CD4-positive, alpha-beta T cell (primary cell): ENCODE measurements around the gene CDC45. TPM values are rescaled to one million over a fixed set of nuclear protein-coding genes. Genes with fewer than 3 reads are reported as not detected.

Experiments
- ATAC-seq: fragments of 200-7000 bp; cut with Tn5 transposase; one replicate; pipeline ENCODE4 v1.10.0; 2022; ENCODE audit warnings: mild to moderate bottlenecking; ENCODE audit not compliant: poor library complexity
- CTCF ChIA-PET: fragments of 350-600 bp; sonication (Branson Sonifier 250); formaldehyde crosslinking; loops from one replicate; lab custom pipeline; 2021; ENCODE audit warnings: antibody characterized with exemption, inconsistent platforms; lab: Charles Lee
- POLR2A ChIA-PET: fragments of 350-600 bp; sonication (Branson Sonifier 250); formaldehyde crosslinking; loops from one replicate; lab custom pipeline; 2021; ENCODE audit warnings: antibody characterized with exemption, inconsistent platforms; lab: Charles Lee
- DNase-seq, 14 experiments: peaks; one replicate each; pipeline ENCODE4 v3.0.0-alpha.2; 2013 to 2020; ENCODE audit warnings: mixed read lengths in 2 of 14
- H3K27ac ChIP-seq, 2 donors: one replicate each; pipeline versions ENCODE4 v1.5.1 to v1.7.0; 2013; ENCODE audit warnings: low read length in 2 of 2, low read depth in 1 of 2, mild to moderate bottlenecking in 1 of 2
- H3K27me3 ChIP-seq, 2 experiments: 1 replicate in 1 of 2; 2 replicates in 1 of 2; pipeline versions ENCODE4 v1.6.1 to v1.7.0; 2013; ENCODE audit warnings: low read length in 2 of 2, control low read depth in 1 of 2, mild to moderate bottlenecking in 1 of 2, moderate library complexity in 1 of 2; ENCODE audit not compliant: insufficient read depth in 2 of 2, control insufficient read depth in 1 of 2
- H3K36me3 ChIP-seq: one replicate; pipeline ENCODE4 v1.6.1; 2013; ENCODE audit warnings: low read length, control low read depth; ENCODE audit not compliant: insufficient read depth
- H3K4me1 ChIP-seq: one replicate; pipeline ENCODE4 v1.6.1; 2013; ENCODE audit warnings: low read length, control low read depth; ENCODE audit not compliant: insufficient read depth
- H3K4me3 ChIP-seq: one replicate; pipeline ENCODE4 v1.5.1; 2013; ENCODE audit warnings: mild to moderate bottlenecking, low read length, moderate library complexity
- H3K9me3 ChIP-seq, 2 experiments: 1 replicate in 1 of 2; 2 replicates in 1 of 2; pipeline versions ENCODE4 v1.6.1 to v1.7.0; 2013; ENCODE audit warnings: low read length in 2 of 2, mild to moderate bottlenecking in 2 of 2, control low read depth in 1 of 2, moderate library complexity in 1 of 2; ENCODE audit not compliant: control insufficient read depth in 1 of 2, insufficient read depth in 1 of 2
- H3K27ac Mint-ChIP-seq: one replicate; pipeline ENCODE4 v1.8.0; 2020; ENCODE audit warnings: mixed read lengths
- H3K27me3 Mint-ChIP-seq: one replicate; pipeline ENCODE4 v1.8.0; 2021; ENCODE audit warnings: mixed read lengths
- H3K36me3 Mint-ChIP-seq: one replicate; pipeline ENCODE4 v1.8.0; 2021; ENCODE audit warnings: low read depth, mixed read lengths
- H3K4me1 Mint-ChIP-seq: one replicate; pipeline ENCODE4 v1.8.0; 2021; ENCODE audit warnings: low read depth, mixed read lengths
- H3K4me3 Mint-ChIP-seq: one replicate; pipeline ENCODE4 v1.8.0; 2020; ENCODE audit warnings: mild to moderate bottlenecking, mixed read lengths
- H3K9me3 Mint-ChIP-seq: one replicate; pipeline ENCODE4 v1.8.0; 2020; ENCODE audit warnings: mixed read lengths
- intact Hi-C, 2 experiments: fragments of 100-400 bp; cut with DNase I in 1 of 2; cut with micrococcal nuclease in 1 of 2; formaldehyde crosslinking; loops; one replicate each; pipeline versions ENCODE4 v1.15.1 to v1.9.0; 2023 to 2025; cut with DNase I, micrococcal nuclease
- total RNA-seq, 174 experiments: library from RNA in 2 of 174; stranded (reverse) in 2 of 174; gene quantifications; one replicate each; pipeline ENCODE4 v1.2.3 and lab custom pipeline; 2021 to 2026
- TF ChIP-seq, protein P1 (sequence below): fragments of 200-600 bp; IDR thresholded peaks from one replicate; pipeline ENCODE4 v1.8.0; 2022; ENCODE audit warnings: antibody characterized with exemption, mild to moderate bottlenecking

CDC45 gene
- total RNA-seq, 2 experiments from 2014 or later: 0.75 to 0.82 TPM

GRCh38 chr22:19438298-19438697 lies 41.4 kb upstream of the CDC45 start:
- Mint-ChIP-seq H3K4me1 (peaks cover 24% of the 10 kb centered on the region), H3K27me3 (no peaks in the 10 kb centered on the region), H3K27ac (no peak overlapping the region), H3K4me3 (peak overlapping the region; percentile 8), H3K36me3 (peaks cover 60% of the 10 kb centered on the region), H3K9me3 (no peaks in the 10 kb centered on the region)
- Histone ChIP-seq H3K27me3 (no peaks in the 10 kb centered on the region), H3K9me3 (no peaks in the 10 kb centered on the region), H3K4me1 (no peaks in the 10 kb centered on the region), H3K4me3 (no peak overlapping the region), H3K36me3 (peaks cover 22% of the 10 kb centered on the region), H3K27ac (no peak overlapping the region)
- POLR2A ChIA-PET: interaction anchor here (2.1 kb wide), 1 partner anchor 9 kb away, joined by 4 read pairs; the partner anchor contains the start of gene C22orf39
- ATAC-seq (no peak), DNase-seq (no peak)
- TF ChIP-seq, protein P1, sequence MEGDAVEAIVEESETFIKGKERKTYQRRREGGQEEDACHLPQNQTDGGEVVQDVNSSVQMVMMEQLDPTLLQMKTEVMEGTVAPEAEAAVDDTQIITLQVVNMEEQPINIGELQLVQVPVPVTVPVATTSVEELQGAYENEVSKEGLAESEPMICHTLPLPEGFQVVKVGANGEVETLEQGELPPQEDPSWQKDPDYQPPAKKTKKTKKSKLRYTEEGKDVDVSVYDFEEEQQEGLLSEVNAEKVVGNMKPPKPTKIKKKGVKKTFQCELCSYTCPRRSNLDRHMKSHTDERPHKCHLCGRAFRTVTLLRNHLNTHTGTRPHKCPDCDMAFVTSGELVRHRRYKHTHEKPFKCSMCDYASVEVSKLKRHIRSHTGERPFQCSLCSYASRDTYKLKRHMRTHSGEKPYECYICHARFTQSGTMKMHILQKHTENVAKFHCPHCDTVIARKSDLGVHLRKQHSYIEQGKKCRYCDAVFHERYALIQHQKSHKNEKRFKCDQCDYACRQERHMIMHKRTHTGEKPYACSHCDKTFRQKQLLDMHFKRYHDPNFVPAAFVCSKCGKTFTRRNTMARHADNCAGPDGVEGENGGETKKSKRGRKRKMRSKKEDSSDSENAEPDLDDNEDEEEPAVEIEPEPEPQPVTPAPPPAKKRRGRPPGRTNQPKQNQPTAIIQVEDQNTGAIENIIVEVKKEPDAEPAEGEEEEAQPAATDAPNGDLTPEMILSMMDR: no peak
- intact Hi-C loops: no loop called here
- CTCF ChIA-PET: no interaction called here

GRCh38 chr22:19440411-19441195 lies 39.1 kb upstream of the CDC45 start:
- Mint-ChIP-seq H3K9me3 (no peaks in the 10 kb centered on the region), H3K4me1 (peaks cover 34% of the 10 kb centered on the region), H3K27me3 (no peaks in the 10 kb centered on the region), H3K27ac (peak overlapping the region; percentile 34), H3K36me3 (peaks cover 70% of the 10 kb centered on the region), H3K4me3 (no peak overlapping the region)
- ATAC-seq (peak; percentile 6), DNase-seq (no peak)
- TF ChIP-seq, protein P1: no peak
- intact Hi-C loops: loop anchor here (10.0 kb wide), 2 partner anchors 296 to 336 kb away; partner anchors contain the start of gene ESS2 (in 1 of the 2)
- Histone ChIP-seq H3K27ac (no peak overlapping the region), H3K4me1 (peaks cover 7% of the 10 kb centered on the region), H3K36me3 (peaks cover 27% of the 10 kb centered on the region), H3K4me3 (no peak overlapping the region), H3K27me3 (no peaks in the 10 kb centered on the region), H3K9me3 (no peaks in the 10 kb centered on the region)
- ChIA-PET CTCF (interaction anchor here (0.6 kb wide), 1 partner anchor 21 kb away, joined by 4 read pairs; no protein-coding TSS in a partner anchor), POLR2A (interaction anchor here (8.2 kb wide), 1 partner anchor 8 kb away, joined by 94 read pairs; the partner anchor contains the start of genes HIRA and MRPL40)

DNA sequence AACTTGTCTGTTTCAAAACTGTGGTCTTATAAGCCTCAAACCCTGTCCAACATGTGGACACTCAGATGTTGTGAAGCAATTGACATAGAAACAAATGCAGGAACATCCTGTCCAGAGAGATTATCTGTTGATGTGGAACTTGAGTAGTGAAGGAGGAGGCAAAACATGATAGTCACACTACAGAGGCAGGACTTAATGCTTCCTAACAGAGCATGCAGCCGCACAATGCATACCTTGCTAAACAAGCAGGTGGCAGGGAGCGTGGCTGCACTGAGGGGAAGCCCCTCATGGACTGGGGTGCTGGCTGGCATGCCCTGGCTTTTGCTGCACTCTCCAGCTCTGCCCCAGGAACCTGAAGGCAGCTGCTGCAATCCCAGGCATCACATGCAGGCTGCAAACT lies 37.6 kb upstream of the CDC45 start:
- ChIA-PET CTCF (no interaction called here), POLR2A (interaction anchor here (8.2 kb wide), 1 partner anchor 9 kb away, joined by 94 read pairs; the partner anchor contains the start of genes HIRA and MRPL40)
- no peaks in the 10 kb centered on the region for H3K27me3 Mint-ChIP-seq
- TF ChIP-seq, protein P1: no peak
- H3K4me1 Mint-ChIP-seq: peaks cover 44% of the 10 kb centered on the region
- intact Hi-C loops: loop anchor here (10.0 kb wide), 2 partner anchors 297 to 337 kb away; partner anchors contain the start of gene ESS2 (in 1 of the 2)
- Histone ChIP-seq H3K36me3 (peaks cover 25% of the 10 kb centered on the region), H3K4me3 (no peak overlapping the region), H3K27me3 (no peaks in the 10 kb centered on the region), H3K4me1 (peaks cover 21% of the 10 kb centered on the region), H3K9me3 (no peaks in the 10 kb centered on the region), H3K27ac (no peak overlapping the region)
- H3K36me3 Mint-ChIP-seq: peaks cover 69% of the 10 kb centered on the region
- DNase-seq (no peak), ATAC-seq (no peak)
- no peaks in the 10 kb centered on the region for H3K9me3 Mint-ChIP-seq
- H3K27ac Mint-ChIP-seq: no peak overlapping the region
- H3K4me3 Mint-ChIP-seq: no peak overlapping the region
